Adipocyte (in vitro differentiated cells): ENCODE data around the gene MED16.
A peak's percentile ranks its signal among the peaks of the same experiment; 100 is the strongest.

Experiments
- DNase-seq: peaks from one replicate; pipeline ENCODE4 v3.0.0-alpha.2; 2015; ENCODE audit warnings: low read depth
- H3K27me3 ChIP-seq: replicated peaks from 2 replicates; pipeline ENCODE4 v1.7.0; 2013; ENCODE audit warnings: mild to moderate bottlenecking, low read length, moderate library complexity; ENCODE audit not compliant: control insufficient read depth, insufficient read depth
- H3K36me3 ChIP-seq: 2 replicates; pipeline ENCODE4 v1.7.0; 2013; ENCODE audit warnings: low read length, mild to moderate bottlenecking, moderate library complexity; ENCODE audit not compliant: control insufficient read depth, insufficient read depth, severe bottlenecking
- H3K4me1 ChIP-seq: 2 replicates; pipeline ENCODE4 v1.7.0; 2013; ENCODE audit warnings: mild to moderate bottlenecking, low read length, moderate library complexity; ENCODE audit not compliant: control insufficient read depth, insufficient read depth
- H3K4me3 ChIP-seq: 2 replicates; pipeline ENCODE4 v1.7.0; 2013; ENCODE audit warnings: mild to moderate bottlenecking, low read length, moderate library complexity
- H3K9ac ChIP-seq: 2 replicates; pipeline ENCODE4 v1.7.0; 2013; ENCODE audit warnings: mild to moderate bottlenecking, low read length, moderate library complexity
- H3K9me3 ChIP-seq: 2 replicates; pipeline ENCODE4 v1.7.0; 2013; ENCODE audit warnings: mild to moderate bottlenecking, low read length, moderate library complexity; ENCODE audit not compliant: control insufficient read depth

The MED16 gene

DNA sequence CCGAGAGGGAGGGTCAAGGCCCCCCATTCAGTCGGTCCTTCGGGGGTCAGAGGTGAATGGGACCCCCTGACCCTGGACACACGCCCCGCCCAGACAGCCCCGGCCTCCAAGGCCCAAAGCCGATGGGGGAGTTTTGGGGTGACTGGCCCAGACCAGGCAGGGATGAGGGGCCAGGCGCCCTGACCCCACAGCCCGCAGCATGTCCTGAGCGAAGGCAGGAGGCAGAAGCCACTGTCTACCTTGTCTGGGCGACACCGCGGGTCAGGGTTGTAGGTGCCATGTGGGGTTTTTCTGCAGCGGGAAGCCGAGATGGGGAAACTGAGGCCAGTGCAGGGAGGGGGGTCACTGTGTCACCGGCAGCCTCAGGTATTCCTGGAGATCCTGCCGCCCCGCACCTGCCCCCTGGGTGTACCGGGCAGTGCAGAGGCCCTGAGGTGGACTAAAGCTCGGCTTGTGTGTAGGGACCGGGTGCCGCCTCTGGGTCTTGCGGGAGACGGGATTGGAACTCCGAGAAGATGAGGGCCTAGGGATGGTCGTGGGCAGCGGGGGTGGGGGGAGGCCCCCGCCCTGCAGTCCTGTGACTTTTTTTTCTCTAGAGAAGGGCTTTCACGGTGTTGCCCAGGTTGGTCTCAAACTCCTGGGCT lies 41.3 kb upstream of the MED16 start:
- H3K36me3 ChIP-seq, result peaks cover 38% of the 10 kb centered on the region
- no peaks in the 10 kb centered on the region for H3K9me3 ChIP-seq
- peak overlapping the region; percentile 68 for H3K9ac ChIP-seq
- no peaks in the 10 kb centered on the region for H3K27me3 ChIP-seq
- H3K4me1 ChIP-seq, result peaks cover 32% of the 10 kb centered on the region
- DNase-seq, result no peak
- H3K4me3 ChIP-seq, result no peak overlapping the region

DNA sequence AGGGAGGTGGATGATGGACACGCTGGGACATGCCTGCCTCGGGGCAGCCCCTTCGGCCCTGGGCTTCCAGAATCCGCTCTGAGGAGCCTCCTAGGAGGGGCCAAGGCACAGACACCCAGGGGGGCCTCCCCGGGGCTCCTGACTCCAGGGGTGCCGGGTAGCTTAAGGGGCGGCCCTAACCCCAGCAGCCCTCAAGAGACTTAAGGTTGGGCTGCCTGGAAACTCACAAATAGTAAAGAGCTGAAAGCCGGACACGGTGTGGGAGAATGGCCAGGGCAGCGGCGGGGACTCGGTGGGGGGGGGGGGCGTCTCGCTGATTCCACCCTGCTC lies 40.5 kb upstream of the MED16 start:
- Histone ChIP-seq H3K4me3 (peak overlapping the region; percentile 41), H3K9me3 (no peaks in the 10 kb centered on the region), H3K36me3 (peaks cover 35% of the 10 kb centered on the region)

DNA sequence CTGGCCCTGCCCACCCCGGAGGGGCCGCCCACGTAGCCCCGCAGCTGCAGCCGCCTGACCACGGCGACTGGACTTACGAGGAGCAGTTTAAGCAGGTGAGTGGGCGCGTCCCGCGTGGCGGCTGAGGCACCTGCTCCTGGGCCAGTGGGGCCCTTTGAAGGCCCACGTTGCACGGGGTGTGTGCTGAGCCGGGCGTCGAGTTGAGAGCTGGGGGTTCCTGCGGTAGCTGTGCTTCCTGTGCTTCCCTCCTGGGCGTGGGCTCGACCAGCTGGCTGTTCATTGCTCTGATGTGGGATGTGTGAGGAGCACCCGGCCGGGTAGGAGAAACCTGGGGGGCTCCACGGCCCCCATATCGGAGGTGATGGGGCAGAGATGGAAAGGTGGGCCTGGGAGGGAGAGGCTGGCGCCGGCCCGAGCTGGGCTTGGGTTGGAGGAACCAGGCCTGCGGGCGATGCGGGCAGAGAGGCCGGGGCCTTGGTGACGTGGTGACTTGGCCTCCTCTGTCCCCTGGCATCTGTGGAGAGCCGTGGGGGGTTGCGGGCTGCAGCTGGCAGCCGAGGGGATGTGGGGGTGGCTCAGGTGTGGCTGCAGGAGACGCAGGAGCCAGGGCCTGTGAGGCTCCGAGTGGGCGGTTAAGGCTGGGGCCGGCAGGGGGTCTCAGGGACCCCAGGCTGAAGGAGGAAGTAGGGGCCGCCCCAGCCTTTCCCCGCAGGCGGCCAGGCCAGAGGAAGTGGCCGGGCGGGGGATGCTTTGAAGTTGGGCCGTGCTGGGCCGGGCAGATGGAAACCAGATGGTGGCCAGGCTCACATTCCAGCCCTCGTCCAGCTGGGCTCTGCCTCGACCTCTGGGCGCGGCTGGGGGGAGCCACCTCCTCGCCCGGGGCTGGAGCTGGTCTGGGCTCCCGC lies 39.9 kb upstream of the MED16 start:
- no peaks in the 10 kb centered on the region for H3K9me3 ChIP-seq
- peak; percentile 98 for DNase-seq
- peaks cover 29% of the 10 kb centered on the region for H3K36me3 ChIP-seq
- peak overlapping the region; percentile 59 for H3K4me3 ChIP-seq
- H3K4me1 ChIP-seq, result peaks cover 41% of the 10 kb centered on the region
- H3K27me3 ChIP-seq, result no peaks in the 10 kb centered on the region
- H3K9ac ChIP-seq, result peak overlapping the region; percentile 68

More for the DNA sequence above, 40.5 kb upstream of the MED16 start:
- H3K9ac ChIP-seq, result peak overlapping the region; percentile 68
- no peaks in the 10 kb centered on the region for H3K27me3 ChIP-seq
- DNase-seq, result no peak
- H3K4me1 ChIP-seq, result peaks cover 37% of the 10 kb centered on the region

DNA sequence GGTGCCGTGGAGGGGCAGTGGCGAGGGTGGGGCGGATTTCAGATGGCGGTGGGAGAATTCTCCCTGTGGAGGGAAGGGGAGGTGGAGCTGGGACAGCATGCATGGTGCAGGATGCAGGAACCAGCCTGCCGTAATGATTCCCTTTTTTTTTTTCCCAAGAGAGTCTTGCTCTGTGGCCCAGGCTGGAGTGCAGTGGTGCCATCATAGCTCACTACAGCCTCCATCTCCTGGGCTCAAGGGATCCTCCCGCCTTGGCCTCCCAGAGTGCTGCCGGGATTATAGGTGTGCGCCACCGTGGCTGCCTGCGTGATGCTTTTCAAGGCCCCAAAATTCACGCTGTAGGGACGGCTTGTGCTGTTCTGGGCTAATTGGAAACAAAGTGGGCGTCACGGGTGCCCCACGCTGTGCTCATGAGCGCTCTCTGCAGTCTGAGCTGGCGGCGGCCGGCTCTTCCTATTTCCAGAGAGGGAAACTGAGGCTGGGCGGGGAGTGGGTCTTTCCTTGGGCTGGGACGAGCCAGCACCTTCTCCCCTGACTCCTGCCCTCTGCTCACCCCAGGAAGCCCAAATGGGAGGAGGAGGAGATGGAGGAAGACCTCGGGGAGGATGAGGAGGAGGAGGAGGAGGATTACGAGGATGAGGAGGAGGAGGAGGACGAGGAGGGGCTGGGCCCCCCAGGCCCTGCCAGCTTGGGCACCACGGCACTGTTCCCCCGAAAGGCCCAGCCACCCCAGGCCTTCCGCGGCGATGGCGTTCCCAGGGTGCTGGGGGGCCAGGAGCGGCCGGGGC lies 39.1 kb upstream of the MED16 start:
- Histone ChIP-seq H3K4me3 (no peak overlapping the region), H3K27me3 (no peaks in the 10 kb centered on the region), H3K9me3 (no peaks in the 10 kb centered on the region), H3K4me1 (peaks cover 43% of the 10 kb centered on the region), H3K36me3 (peaks cover 24% of the 10 kb centered on the region), H3K9ac (no peak overlapping the region)
- DNase-seq, result no peak

DNA sequence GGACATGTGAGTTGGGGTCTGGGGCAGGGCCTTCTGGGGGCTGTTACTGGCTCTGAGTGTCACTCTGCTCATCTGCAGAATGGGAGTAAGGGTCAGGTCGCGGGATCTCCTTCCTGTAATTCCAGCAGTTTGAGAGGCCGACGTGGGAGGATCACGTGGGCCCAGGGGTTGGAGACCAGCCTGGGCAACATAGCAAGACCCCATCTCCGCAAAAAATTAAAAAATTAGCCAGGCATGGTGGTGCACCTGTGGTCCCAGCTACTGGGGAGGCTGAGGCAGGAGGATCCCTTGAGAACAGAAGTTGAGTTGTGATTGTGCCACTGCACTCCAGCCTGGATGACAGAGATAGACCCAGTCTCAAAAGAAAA lies 36.9 kb upstream of the MED16 start:
- no peak for DNase-seq
- no peak overlapping the region for H3K4me3 ChIP-seq
- peaks cover 18% of the 10 kb centered on the region for H3K36me3 ChIP-seq
- no peaks in the 10 kb centered on the region for H3K9me3 ChIP-seq
- no peaks in the 10 kb centered on the region for H3K27me3 ChIP-seq
- no peak overlapping the region for H3K9ac ChIP-seq
- H3K4me1 ChIP-seq, result peaks cover 38% of the 10 kb centered on the region

DNA sequence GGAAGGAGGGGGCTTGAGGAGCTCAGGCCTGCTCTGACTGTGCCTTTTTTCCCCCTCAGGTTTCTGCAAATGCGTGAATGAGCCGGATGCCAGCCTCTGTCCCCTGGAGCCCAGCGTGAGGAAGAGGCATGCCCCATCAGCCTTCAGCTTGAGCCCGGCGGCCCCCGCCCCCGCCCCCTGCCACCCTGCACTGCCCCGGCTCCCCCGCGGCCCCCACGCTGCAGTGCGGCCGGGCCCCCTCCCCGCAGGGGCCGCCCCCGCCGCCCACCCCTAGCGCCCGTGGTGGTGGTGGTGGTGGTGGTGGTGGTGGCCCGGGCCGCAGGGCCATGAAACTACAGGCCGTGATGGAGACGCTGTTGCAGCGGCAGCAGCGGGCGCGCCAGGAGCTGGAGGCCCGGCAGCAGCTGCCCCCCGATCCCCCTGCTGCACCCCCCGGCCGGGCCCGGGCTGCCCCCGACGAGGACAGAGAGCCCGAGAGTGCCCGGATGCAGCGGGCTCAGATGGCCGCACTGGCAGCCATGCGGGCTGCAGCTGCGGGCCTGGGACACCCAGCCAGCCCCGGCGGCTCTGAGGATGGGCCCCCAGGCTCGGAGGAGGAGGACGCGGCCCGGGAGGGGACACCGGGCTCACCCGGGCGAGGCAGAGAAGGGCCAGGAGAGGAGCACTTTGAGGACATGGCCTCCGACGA lies 36.4 kb upstream of the MED16 start:
- H3K4me3 ChIP-seq, result no peak overlapping the region
- H3K4me1 ChIP-seq, result peaks cover 37% of the 10 kb centered on the region
- peaks cover 18% of the 10 kb centered on the region for H3K36me3 ChIP-seq
- H3K9ac ChIP-seq, result no peak overlapping the region
- DNase-seq, result no peak
- H3K9me3 ChIP-seq, result no peaks in the 10 kb centered on the region
- H3K27me3 ChIP-seq, result no peaks in the 10 kb centered on the region

DNA sequence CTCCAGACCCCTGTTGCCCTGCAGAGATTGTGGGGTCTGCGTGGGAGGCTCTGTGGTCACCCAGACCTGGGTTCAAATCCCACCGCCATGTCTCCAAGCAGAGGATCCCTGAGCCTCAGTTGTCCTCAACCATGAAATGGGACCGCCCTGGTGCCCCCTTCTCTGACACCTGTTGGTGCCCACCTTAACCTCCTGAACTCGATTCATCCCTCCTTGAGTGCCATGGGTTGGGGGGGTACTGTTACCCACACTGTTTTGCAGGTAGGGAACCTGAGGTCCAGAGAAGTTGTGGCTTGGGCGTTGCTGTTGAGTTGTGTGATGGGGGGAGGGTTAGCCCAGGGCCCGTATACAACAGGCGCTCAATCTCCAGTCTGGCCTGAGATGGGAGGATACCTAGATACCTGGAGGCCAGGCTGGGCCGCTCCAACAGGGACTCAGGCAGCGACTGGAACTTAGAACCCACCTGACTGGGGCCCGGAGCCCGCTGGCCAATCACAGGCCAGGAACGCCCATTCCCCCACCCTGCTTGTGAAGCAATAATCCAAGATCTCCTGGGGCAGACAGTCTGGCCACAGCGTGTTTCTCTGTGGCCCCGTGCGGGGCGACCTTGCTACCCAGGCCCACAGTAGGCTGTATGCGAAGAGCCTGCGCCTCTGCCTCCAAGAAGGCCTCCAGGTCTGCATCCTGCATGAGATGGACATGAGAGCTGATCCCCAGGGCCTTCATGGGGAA lies 35.6 kb upstream of the MED16 start:
- no peaks in the 10 kb centered on the region for H3K27me3 ChIP-seq
- peak overlapping the region; percentile 91 for H3K4me3 ChIP-seq
- no peak overlapping the region for H3K9ac ChIP-seq
- H3K4me1 ChIP-seq, result peaks cover 30% of the 10 kb centered on the region
- peaks cover 18% of the 10 kb centered on the region for H3K36me3 ChIP-seq
- no peaks in the 10 kb centered on the region for H3K9me3 ChIP-seq
- DNase-seq, result peak; percentile 47

DNA sequence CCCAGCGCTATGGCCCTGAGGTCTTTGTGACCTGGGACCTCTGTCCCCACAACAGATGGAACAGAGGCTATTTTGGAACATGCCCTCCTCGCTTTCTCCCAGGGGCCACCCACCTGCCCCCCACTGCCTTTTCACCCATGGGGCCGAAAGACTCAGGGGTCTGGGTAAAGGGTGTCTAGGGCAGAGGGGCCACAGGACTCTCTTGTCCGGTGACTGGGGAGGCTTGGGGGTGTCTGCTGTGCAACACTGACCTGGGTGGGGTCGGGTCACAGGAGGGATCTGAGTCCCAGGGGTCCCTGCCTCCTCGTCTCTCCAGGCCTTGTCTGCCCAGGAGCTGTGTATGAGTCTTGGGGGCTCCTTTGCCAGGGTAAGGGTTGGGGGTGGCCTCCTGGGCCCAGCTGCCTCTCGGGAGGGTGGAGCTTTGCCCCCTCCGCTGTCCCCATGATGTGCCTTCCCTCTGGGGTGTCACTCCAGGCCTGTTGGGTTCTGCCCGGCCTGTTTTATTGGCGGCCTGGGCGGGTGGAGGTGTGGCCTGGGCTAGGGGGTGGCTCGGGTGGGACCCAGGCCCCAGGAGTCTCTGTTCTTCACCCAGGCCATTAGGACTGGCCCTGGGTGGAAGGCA lies 34.9 kb upstream of the MED16 start:
- peaks cover 23% of the 10 kb centered on the region for H3K4me1 ChIP-seq
- peak overlapping the region; percentile 97 for H3K9ac ChIP-seq
- H3K9me3 ChIP-seq, result no peaks in the 10 kb centered on the region
- H3K4me3 ChIP-seq, result peak overlapping the region; percentile 91
- H3K36me3 ChIP-seq, result peaks cover 18% of the 10 kb centered on the region
- DNase-seq, result peak; percentile 14
- no peaks in the 10 kb centered on the region for H3K27me3 ChIP-seq

DNA sequence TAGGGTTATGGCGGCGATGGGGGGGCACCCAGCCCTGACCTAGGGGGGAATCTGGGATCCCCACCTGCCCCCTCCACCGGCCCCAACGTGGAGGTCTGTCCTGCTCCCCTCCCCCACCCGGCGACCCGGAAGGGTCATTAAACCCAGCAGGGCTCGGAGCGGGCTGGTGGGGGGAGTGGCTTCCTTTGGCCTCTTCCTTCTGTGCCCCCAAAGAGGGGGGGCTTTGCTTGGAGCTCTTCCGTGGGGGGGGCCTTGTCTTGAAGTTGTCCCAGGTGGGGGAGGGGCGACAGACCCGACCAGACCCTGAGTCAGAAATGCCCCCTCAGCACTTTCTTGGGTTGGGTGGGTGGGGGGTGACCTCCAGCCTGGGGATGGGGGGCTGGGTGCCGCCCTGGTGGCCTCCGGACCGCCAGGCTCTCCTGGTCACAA lies 34.4 kb upstream of the MED16 start:
- Histone ChIP-seq H3K9me3 (no peaks in the 10 kb centered on the region), H3K9ac (peak overlapping the region; percentile 97), H3K36me3 (peaks cover 15% of the 10 kb centered on the region), H3K4me3 (peak overlapping the region; percentile 91), H3K27me3 (no peaks in the 10 kb centered on the region), H3K4me1 (peaks cover 18% of the 10 kb centered on the region)
- peak; percentile 39 for DNase-seq
